Fibroblast of villous mesenchyme (primary cell): Measurements from ENCODE around the gene KLHDC7A. TPM values are rescaled to one million over a fixed set of nuclear protein-coding genes. Genes with fewer than 3 reads are reported as not detected.
"Not testable (repeated sequence)": the region's sequence is repeated elsewhere in the genome, so short reads cannot be mapped to it uniquely, and the experiment has no call there.

Source experiments
- DNase-seq: peaks from one replicate; pipeline ENCODE4 v3.0.0-alpha.2; 2010; ENCODE audit warnings: low read depth
- H3K4me3 ChIP-seq: 2 replicates; pipeline ENCODE4 v1.5.1; 2011; ENCODE audit warnings: low read depth, mild to moderate bottlenecking, low read length
- total RNA-seq: library from RNA; depleted of rRNA; stranded (reverse); fragments of >200 nt; gene quantifications from 2 replicates; pipeline ENCODE4 v1.2.3, GENCODE V29; 2012
- TF ChIP-seq, protein P1 (sequence below): IDR thresholded peaks from 2 replicates; pipeline ENCODE4 v1.5.1; 2012; ENCODE audit warnings: low read depth, mild to moderate bottlenecking, low read length; ENCODE audit not compliant: insufficient read depth

The KLHDC7A gene
- total RNA-seq, 1 donor: not detected

DNA sequence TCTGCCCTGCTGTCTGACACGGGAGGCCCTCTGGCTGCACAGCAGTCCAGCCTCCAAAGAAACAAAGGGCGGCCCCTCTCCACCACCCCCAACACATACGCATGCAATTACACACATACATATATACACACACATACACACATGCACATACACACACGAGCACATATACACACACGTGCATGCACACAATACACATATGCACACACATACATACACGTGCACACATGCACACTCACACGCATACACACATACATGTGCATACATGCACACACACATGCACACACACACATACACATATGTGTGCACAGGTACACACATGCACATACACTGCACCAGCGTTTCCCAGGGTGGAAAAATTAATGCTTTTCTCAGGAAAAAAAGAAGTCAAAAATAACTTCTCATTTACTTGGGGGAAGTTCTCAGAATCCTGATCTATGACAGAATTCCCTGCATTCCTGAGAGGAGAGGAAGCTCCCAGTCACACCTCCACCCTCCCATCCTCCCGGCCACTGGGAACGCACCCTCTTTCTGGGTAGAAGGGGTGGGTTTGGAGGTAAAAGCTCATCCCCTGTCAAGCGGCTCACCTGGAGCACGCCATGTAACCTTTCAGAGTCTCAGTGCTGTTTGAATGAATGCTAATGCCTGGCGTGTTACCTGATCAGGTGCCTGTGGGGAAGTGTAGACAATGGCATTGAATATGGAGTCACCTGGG lies 33.1 kb upstream of the KLHDC7A start:
- DNase-seq: no peak
- H3K4me3 ChIP-seq: no peak overlapping the region
- TF ChIP-seq, protein P1, sequence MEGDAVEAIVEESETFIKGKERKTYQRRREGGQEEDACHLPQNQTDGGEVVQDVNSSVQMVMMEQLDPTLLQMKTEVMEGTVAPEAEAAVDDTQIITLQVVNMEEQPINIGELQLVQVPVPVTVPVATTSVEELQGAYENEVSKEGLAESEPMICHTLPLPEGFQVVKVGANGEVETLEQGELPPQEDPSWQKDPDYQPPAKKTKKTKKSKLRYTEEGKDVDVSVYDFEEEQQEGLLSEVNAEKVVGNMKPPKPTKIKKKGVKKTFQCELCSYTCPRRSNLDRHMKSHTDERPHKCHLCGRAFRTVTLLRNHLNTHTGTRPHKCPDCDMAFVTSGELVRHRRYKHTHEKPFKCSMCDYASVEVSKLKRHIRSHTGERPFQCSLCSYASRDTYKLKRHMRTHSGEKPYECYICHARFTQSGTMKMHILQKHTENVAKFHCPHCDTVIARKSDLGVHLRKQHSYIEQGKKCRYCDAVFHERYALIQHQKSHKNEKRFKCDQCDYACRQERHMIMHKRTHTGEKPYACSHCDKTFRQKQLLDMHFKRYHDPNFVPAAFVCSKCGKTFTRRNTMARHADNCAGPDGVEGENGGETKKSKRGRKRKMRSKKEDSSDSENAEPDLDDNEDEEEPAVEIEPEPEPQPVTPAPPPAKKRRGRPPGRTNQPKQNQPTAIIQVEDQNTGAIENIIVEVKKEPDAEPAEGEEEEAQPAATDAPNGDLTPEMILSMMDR: no peak

DNA sequence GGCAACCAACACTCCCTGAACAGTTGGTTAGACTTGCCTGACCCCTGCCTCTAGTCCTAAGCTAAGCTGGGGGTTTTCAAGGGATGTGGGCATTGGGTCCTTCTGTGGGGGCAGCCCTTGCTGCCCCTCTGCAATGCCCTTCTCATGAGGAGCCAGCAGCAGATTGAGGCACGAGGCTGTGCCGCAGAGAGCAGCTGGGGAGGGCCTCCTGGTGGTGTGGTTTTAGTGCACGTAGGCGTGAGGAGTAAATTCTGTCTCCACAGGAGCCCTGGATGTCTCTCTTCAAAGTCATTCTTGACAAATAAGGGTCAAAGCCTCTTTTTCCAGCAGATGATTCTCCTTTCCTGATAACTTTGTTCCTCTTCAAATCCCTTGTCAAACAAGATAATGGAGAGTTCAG lies 31.8 kb upstream of the KLHDC7A start:
- no peak for DNase-seq
- TF ChIP-seq, protein P1: no peak
- H3K4me3 ChIP-seq: no peak overlapping the region

DNA sequence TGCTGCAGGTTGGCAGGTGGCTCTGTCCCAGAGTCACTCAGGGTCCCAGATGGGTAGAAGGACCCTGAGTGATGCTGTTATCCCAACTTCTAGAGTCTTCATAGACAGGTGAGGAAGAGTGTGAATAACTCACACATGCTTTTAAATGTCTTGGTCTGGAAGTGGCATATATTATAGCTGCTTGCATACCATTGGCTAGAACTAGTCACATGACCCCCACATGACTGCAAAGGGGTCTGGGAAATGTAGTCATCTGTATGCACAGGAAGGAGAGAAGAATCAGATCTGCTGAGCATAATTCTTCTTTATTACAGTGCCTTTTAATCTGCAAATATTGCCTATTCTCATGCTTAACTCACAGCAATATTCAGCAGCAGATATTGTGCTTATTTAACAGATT lies 28.2 kb upstream of the KLHDC7A start:
- no peak for DNase-seq

DNA sequence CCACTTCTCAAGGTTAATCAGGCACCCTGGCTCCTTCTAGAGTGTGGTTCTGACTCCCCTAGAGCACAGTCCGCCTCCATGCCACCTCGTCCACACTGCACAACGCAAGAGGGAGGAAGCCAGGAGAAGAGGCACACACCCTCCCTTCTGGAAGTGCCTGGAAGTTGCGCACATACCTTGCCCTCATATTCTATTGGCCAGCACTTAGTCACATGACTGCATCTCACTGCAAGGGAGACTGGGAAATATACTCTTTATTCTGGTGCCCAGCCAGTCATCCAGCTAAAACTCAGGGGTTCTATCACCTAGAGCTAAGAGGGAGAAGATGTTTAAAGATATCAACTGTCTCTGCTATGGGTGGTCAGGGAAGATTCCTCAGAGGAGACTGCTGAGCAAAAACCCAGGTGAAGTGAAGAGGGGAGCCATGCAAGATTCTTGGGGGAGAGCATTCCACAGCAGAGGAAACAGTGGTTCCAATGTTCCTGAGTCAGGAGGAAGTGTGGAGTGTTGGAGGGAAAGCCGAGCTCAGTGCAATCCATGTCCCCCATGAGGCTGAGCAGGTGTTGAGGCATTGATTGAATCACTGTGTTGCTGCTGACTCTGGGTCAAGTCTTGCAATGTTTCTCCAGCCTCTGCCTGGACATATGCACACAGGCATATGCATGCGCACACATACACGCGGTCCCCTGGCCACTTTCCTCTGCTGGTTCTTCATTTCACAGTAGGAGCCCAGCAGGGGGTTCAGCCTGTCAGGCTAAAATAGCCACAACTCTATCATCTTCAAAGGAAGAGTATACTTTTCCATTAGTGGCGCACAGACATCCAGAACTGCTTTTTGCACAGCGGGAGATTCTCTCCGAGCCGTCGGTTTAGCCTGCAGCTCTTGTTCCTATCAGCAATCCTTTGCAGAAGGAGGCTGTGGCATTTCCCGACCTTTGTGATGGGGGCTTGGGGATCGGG lies 22.3 kb upstream of the KLHDC7A start:
- DNase-seq: no peak
- no peak overlapping the region for H3K4me3 ChIP-seq
- TF ChIP-seq, protein P1: no peak

More for the DNA sequence above, 28.2 kb upstream of the KLHDC7A start:
- TF ChIP-seq, protein P1: no peak
- H3K4me3 ChIP-seq: no peak overlapping the region

DNA sequence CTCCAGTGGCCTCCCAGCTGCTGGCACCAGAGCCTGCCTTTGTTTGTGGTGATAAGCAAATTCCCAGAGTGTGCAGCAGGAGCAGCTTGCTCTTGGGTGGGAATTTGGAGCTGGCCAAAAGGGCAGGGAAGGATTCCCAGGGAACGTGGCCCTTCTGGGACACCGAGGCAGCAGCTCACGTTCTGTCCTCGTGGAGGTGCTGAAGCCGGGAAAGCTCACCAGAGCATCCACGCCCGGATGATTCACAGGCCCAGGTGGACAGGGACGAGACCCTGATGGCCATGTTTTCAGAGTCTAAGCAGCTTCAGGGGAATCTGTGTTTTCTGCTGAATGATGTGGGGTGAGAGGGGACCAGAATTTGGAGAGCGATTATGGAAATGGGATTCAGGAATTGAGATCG lies 19.1 kb upstream of the KLHDC7A start:
- TF ChIP-seq, protein P1: no peak
- no peak overlapping the region for H3K4me3 ChIP-seq
- no peak for DNase-seq

DNA sequence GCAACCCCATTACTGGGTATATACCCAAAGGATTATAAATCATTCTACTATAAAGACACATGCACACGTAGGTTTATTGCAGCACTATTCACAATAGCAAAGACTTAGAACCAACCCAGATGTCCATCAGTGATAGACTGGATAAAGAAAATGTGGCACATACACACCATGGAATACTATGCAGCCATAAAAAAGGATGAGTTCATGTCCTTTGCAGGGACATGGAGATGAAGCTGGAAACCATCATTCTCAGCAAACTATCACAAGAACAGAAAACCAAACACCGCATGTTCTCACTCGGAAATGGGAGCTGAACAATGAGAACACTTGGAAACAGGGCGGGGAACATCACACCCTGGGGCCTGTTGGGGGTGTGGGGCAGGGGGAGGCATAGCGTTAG lies 18.2 kb upstream of the KLHDC7A start:
- DNase-seq, H3K4me3 ChIP-seq: not testable (repeated sequence)

DNA sequence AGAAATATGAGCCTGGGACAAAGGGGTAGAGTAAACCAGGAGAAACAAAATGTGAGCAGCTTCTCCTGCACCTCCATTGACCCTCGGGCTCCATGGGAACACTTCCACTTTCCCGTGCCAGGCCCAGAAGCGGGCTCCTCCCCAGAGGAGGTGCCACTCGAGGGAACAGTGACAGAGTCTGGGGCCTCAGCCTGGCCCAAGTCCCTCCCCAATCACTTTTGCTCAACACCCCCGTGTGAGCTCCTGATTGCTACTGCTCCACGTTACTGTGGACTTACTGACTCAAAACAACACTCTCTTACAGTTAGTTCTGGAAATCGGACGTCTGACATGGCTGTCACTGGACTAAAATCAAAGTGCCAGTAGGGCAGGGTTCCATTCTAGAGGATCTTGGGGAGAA lies 17.7 kb upstream of the KLHDC7A start:
- TF ChIP-seq, protein P1: no peak
- H3K4me3 ChIP-seq: no peak overlapping the region

More for the DNA sequence above, 17.7 kb upstream of the KLHDC7A start:
- no peak for DNase-seq
